A549 (cell line): ENCODE results near the gene ODAD3. TPM values are rescaled to one million over a fixed set of nuclear protein-coding genes. Genes with fewer than 3 reads are reported as not detected.

ENCODE experiments used
- ATAC-seq, 2 experiments: fragments of 200-7000 bp in 1 of 2; fragments of >200 bp in 1 of 2; cut with Nextera tagmentation in 1 of 2; cut with Tn5 transposase in 1 of 2; 3 replicates each; pipeline versions ENCODE4 v1.8.0 to v1.9.1; 2018 to 2020; ENCODE audit warnings: mild to moderate bottlenecking in 1 of 2, moderate library complexity in 1 of 2
- CTCF ChIA-PET: fragments of 300-600 bp; sonication (Branson Sonifier 250); formaldehyde crosslinking; extraction: SDS; loops from one replicate; lab custom pipeline; 2021; ENCODE audit warnings: antibody characterized with exemption, inconsistent platforms; lab: Yijun Ruan, JAX
- POLR2A ChIA-PET: fragments of 350-600 bp; formaldehyde crosslinking; extraction: SDS; loops from one replicate; lab custom pipeline; 2021; ENCODE audit warnings: antibody characterized with exemption, inconsistent platforms; lab: Yijun Ruan, JAX
- DNase-seq, 2 experiments: peaks; one replicate each; pipeline versions ENCODE4 v3.0.0 to v3.0.0-alpha.2; 2011 to 2016; ENCODE audit warnings: low read depth in 1 of 2, low spot score in 1 of 2
- FAIRE-seq: peaks from 2 replicates; lab custom pipeline; 2011; peaks lifted over from hg19 to GRCh38; lab: Jason Lieb, UNC
- H3K27ac ChIP-seq, 2 experiments: fragments of >200 bp; sonication (Bioruptor Twin); formaldehyde crosslinking; 3 replicates each; pipeline ENCODE4 v1.5.1; 2016 to 2017
- H3K4me1 ChIP-seq: fragments of >200 bp; sonication (Bioruptor Twin); formaldehyde crosslinking; 3 replicates; pipeline ENCODE4 v1.6.1; 2016
- H3K4me2 ChIP-seq: fragments of >200 bp; sonication (Bioruptor Twin); formaldehyde crosslinking; 3 replicates; pipeline ENCODE4 v1.6.1; 2016
- H3K4me3 ChIP-seq: fragments of >200 bp; sonication (Bioruptor Twin); formaldehyde crosslinking; 3 replicates; pipeline ENCODE4 v1.5.1; 2016
- H3K9me3 ChIP-seq: fragments of >200 bp; sonication (Bioruptor Twin); formaldehyde crosslinking; 3 replicates; pipeline ENCODE4 v1.6.1; 2016
- ATOH8 ChIP-seq: fragments of 250-450 bp; sonication (Bioruptor Pico); IDR thresholded peaks from 2 replicates; pipeline ENCODE4 v1.5.0; 2020; ENCODE audit warnings: low read depth, mild to moderate bottlenecking, moderate library complexity
- BHLHE40 ChIP-seq: IDR thresholded peaks from 2 replicates; pipeline ENCODE4 v1.6.1; 2012; ENCODE audit warnings: low read depth, low read length, inconsistent platforms
- CBX2 ChIP-seq: fragments of 200-600 bp; sonication (generic); IDR thresholded peaks from 2 replicates; pipeline ENCODE4 v1.6.1; 2016; ENCODE audit warnings: low read depth, mild to moderate bottlenecking, borderline replicate concordance
- CBX8 ChIP-seq: fragments of 200-600 bp; sonication (generic); IDR thresholded peaks from 2 replicates; pipeline ENCODE4 v1.6.1; 2016
- CEBPB ChIP-seq, 2 experiments: fragments of >200 bp in 1 of 2; sonication (Bioruptor Twin) in 1 of 2; formaldehyde crosslinking in 1 of 2; IDR thresholded peaks; 2 replicates each; pipeline ENCODE4 v1.6.1; 2012 to 2016
- CHD2 ChIP-seq: fragments of 150-350 bp; IDR thresholded peaks from 2 replicates; pipeline ENCODE4 v1.6.1; 2014; ENCODE audit warnings: low read length; ENCODE audit not compliant: partially characterized antibody
- CHD4 ChIP-seq: fragments of 200-600 bp; sonication (generic); IDR thresholded peaks from 2 replicates; pipeline ENCODE4 v1.6.1; 2016; ENCODE audit warnings: antibody characterized with exemption, mild to moderate bottlenecking, borderline replicate concordance
- CTCF ChIP-seq: fragments of >200 bp; sonication (Bioruptor Twin); formaldehyde crosslinking; IDR thresholded peaks from 3 replicates; pipeline ENCODE4 v1.5.1; 2016
- EP300 ChIP-seq, 2 experiments: fragments of >200 bp; sonication (Bioruptor Twin); formaldehyde crosslinking; IDR thresholded peaks; 2 replicates in 1 of 2; 3 replicates in 1 of 2; pipeline ENCODE4 v1.6.1; 2016 to 2017
- ESRRA ChIP-seq: fragments of 150-350 bp; IDR thresholded peaks from 2 replicates; pipeline ENCODE4 v1.6.1; 2014; ENCODE audit warnings: mild to moderate bottlenecking, low read length, borderline replicate concordance
- GATA3 ChIP-seq: IDR thresholded peaks from 2 replicates; pipeline ENCODE4 v1.6.1; 2012; ENCODE audit warnings: borderline replicate concordance
- HDAC2 ChIP-seq: fragments of 200-600 bp; sonication (generic); IDR thresholded peaks from 2 replicates; pipeline ENCODE4 v1.6.1; 2016
- HES2 ChIP-seq: fragments of >200 bp; sonication (Bioruptor Twin); formaldehyde crosslinking; IDR thresholded peaks from 2 replicates; pipeline ENCODE4 v1.6.1; 2016
- HEYL ChIP-seq: fragments of 250-450 bp; sonication (Bioruptor Pico); IDR thresholded peaks from 2 replicates; pipeline ENCODE4 v1.8.0; 2021; ENCODE audit warnings: mild to moderate bottlenecking, moderate library complexity
- JUNB ChIP-seq: fragments of >200 bp; sonication (Bioruptor Twin); formaldehyde crosslinking; IDR thresholded peaks from 2 replicates; pipeline ENCODE4 v1.6.1; 2016
- KDM5A ChIP-seq: fragments of 200-600 bp; sonication (generic); IDR thresholded peaks from 2 replicates; pipeline ENCODE4 v1.6.1; 2016; ENCODE audit warnings: antibody characterized with exemption, mild to moderate bottlenecking
- MAX ChIP-seq: IDR thresholded peaks from 2 replicates; pipeline ENCODE4 v1.6.1; 2012
- MAZ ChIP-seq: fragments of 150-350 bp; IDR thresholded peaks from 2 replicates; pipeline ENCODE4 v1.6.1; 2014; ENCODE audit warnings: antibody characterized with exemption, low read depth, low read length, borderline replicate concordance
- MYC ChIP-seq: IDR thresholded peaks from 2 replicates; pipeline ENCODE4 v1.6.1; 2012; ENCODE audit warnings: mild to moderate bottlenecking, inconsistent platforms, low read length, improper control_type of control experiment, borderline replicate concordance
- NR3C1 ChIP-seq: fragments of >200 bp; sonication (Bioruptor Twin); formaldehyde crosslinking; IDR thresholded peaks from 3 replicates; pipeline ENCODE4 v1.6.1; 2017
- PHF8 ChIP-seq: fragments of 200-600 bp; sonication (generic); IDR thresholded peaks from 2 replicates; pipeline ENCODE4 v1.6.1; 2016; ENCODE audit warnings: low read depth, mild to moderate bottlenecking, antibody characterized with exemption, moderate library complexity, borderline replicate concordance
- POLR2A ChIP-seq: IDR thresholded peaks from 2 replicates; pipeline ENCODE4 v1.6.1; 2012; ENCODE audit warnings: mild to moderate bottlenecking, low read length
- RCOR1 ChIP-seq: fragments of 150-350 bp; IDR thresholded peaks from 2 replicates; pipeline ENCODE4 v1.6.1; 2014; ENCODE audit warnings: antibody characterized with exemption, low read length, low read depth
- RNF2 ChIP-seq: fragments of 200-600 bp; sonication (generic); IDR thresholded peaks from 2 replicates; pipeline ENCODE4 v1.6.1; 2016; ENCODE audit warnings: low read depth, mild to moderate bottlenecking, antibody characterized with exemption, moderate library complexity, borderline replicate concordance
- SMC3 ChIP-seq: fragments of >200 bp; sonication (Bioruptor Twin); formaldehyde crosslinking; IDR thresholded peaks from 3 replicates; pipeline ENCODE4 v1.6.1; 2018; ENCODE audit warnings: inconsistent platforms
- ZC3H11A ChIP-seq: fragments of 450-650 bp; IDR thresholded peaks from 2 replicates; pipeline ENCODE4 v1.6.1; 2014; ENCODE audit warnings: antibody characterized with exemption, mild to moderate bottlenecking
- WGBS: methylation state at CpG from one replicate; pipeline ENCODE4 v1.1.6; 2017; ENCODE audit errors: missing lambda C conversion rate; 5-methylcytosine and 5-hydroxymethylcytosine counted together
- polyA plus RNA-seq, 4 experiments: library from polyadenylated mRNA; depleted of rRNA in 3 of 4; stranded (reverse); fragments of >200 nt; fragmentation: RNase III in 1 of 4; extraction: RNeasy Plus Mini Kit Qiagen cat#74134 plus additional on column Dnase treatment in 1 of 4; gene quantifications; 2 replicates in 3 of 4; 3 replicates in 1 of 4; pipeline ENCODE4 v1.2.3, GENCODE V29; 2011 to 2017
- TF ChIP-seq, protein P1 (sequence below): IDR thresholded peaks from 2 replicates; pipeline ENCODE4 v1.6.1; 2012; ENCODE audit warnings: low read depth, borderline replicate concordance
- TF ChIP-seq, protein P2 (sequence below): fragments of >200 bp; sonication (Bioruptor Twin); formaldehyde crosslinking; IDR thresholded peaks from 3 replicates; pipeline ENCODE4 v1.6.1; 2016

The ODAD3 gene
- polyA plus RNA-seq, 2 of the 4 experiments (the other 2 are of a cell fraction) = 0.70 to 0.99 TPM

GRCh38 chr19:11445141-11445540 lies 10.2 kb upstream of the ODAD3 start:
- ATAC-seq (no peak), FAIRE-seq (no peak), DNase-seq (no peak)
- CTCF ChIA-PET = interaction anchor here (0.6 to 2.0 kb wide), 11 partner anchors 21 to 203 kb away, joined by 3 to 29 read pairs (median 5); partner anchors contain the start of genes RGL3, SWSAP1 and TSPAN16
- H3K4me3 ChIP-seq = no peak overlapping the region
- H3K27ac ChIP-seq = no peak overlapping the region
- 94% methylated on average over 5 of the region's 13 CpGs for WGBS
- no peaks in the 10 kb centered on the region for H3K4me1 ChIP-seq
- TF ChIP-seq ZC3H11A (no peak), MAZ (no peak), ATOH8 (CRISPR knock-in tag) (no peak), NR3C1 (no peak), EP300 (IDR thresholded peaks at IDR 0.05) (no peak), CTCF (no peak), CBX8 (no peak), HES2 (no peak), CEBPB (IDR thresholded peaks at IDR 0.05) (no peak), CHD2 (no peak), RCOR1 (no peak), JUNB (no peak), CHD4 (no peak), HEYL (CRISPR knock-in tag) (no peak), POLR2A (no peak), CBX2 (no peak), GATA3 (no peak), MAX (no peak), BHLHE40 (no peak)
- POLR2A ChIA-PET = interaction anchor here (1.0 kb wide), 1 partner anchor 64 kb away, joined by 3 read pairs; no protein-coding TSS in a partner anchor
- H3K4me2 ChIP-seq = no peak overlapping the region
- no peaks in the 10 kb centered on the region for H3K9me3 ChIP-seq

- no peaks in the 10 kb centered on the region for H3K4me1 ChIP-seq
- 77% methylated on average over 5 of the region's 5 CpGs for WGBS
- no peaks in the 10 kb centered on the region for H3K9me3 ChIP-seq
- no peak overlapping the region for H3K4me3 ChIP-seq
- ChIA-PET POLR2A (interaction anchor here (1.3 kb wide), 1 partner anchor 69 kb away, joined by 4 read pairs; no protein-coding TSS in a partner anchor), CTCF (interaction anchor here (0.7 to 5.8 kb wide), 8 partner anchors 13 to 318 kb away, joined by 3 to 28 read pairs (median 4); partner anchors contain the start of gene EPOR)
- H3K4me2 ChIP-seq = no peak overlapping the region
- TF ChIP-seq ATOH8 (CRISPR knock-in tag) (no peak), RNF2 (no peak), PHF8 (no peak), CBX2 (no peak), HEYL (CRISPR knock-in tag) (no peak), SMC3 (no peak), HDAC2 (no peak), MAZ (no peak), JUNB (no peak), ZC3H11A (no peak), CHD2 (no peak), KDM5A (no peak), EP300 (IDR thresholded peaks at IDR 0.05) (no peak), ESRRA (no peak), MYC (no peak)
- TF ChIP-seq, protein P1, sequence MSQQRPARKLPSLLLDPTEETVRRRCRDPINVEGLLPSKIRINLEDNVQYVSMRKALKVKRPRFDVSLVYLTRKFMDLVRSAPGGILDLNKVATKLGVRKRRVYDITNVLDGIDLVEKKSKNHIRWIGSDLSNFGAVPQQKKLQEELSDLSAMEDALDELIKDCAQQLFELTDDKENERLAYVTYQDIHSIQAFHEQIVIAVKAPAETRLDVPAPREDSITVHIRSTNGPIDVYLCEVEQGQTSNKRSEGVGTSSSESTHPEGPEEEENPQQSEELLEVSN = no peak
- TF ChIP-seq, protein P2, sequence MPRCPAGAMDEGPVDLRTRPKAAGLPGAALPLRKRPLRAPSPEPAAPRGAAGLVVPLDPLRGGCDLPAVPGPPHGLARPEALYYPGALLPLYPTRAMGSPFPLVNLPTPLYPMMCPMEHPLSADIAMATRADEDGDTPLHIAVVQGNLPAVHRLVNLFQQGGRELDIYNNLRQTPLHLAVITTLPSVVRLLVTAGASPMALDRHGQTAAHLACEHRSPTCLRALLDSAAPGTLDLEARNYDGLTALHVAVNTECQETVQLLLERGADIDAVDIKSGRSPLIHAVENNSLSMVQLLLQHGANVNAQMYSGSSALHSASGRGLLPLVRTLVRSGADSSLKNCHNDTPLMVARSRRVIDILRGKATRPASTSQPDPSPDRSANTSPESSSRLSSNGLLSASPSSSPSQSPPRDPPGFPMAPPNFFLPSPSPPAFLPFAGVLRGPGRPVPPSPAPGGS = no peak
- DNase-seq = no peak
- no peak for FAIRE-seq
- H3K27ac ChIP-seq = no peak overlapping the region
- no peak for ATAC-seq
Observed at GRCh38 chr19:11444059-11444458, 9.1 kb upstream of the ODAD3 start.
